Measurements from ENCODE around the gene SMPDL3B. TPM values are rescaled to one million over a fixed set of nuclear protein-coding genes. Genes with fewer than 3 reads are reported as not detected.

The SMPDL3B gene
- total and polyA plus RNA-seq, 2 of the 13 experiments (the other 11 are each of a cell fraction or from before 2014, with no cell fraction given): 0.29 to 1.3 TPM

DNA sequence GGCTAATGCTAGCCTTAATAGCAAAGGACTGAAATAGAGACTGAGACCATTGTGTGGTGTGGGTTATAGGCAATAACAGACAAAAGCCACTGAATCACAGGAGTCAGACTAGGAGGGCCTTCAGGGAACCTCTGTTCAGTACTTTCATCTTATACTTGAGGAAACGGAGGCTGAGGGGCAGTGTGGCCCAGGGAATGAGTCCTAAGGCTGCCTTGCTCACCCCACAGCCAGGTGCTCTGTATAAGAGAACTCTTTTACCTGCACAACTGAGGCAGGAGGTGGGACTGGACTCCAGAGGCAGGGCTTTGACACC, 2.7 kb downstream of the SMPDL3B start (continued):
- TF ChIP-seq ZNF382 (CRISPR knock-in tag; IDR thresholded peaks at IDR 0.05; ENCODE audit: borderline replicate concordance) (no peak), ZNF274 (CRISPR knock-in tag; IDR thresholded peaks at IDR 0.05) (no peak), CBX2 (IDR thresholded peaks at IDR 0.05; ENCODE audit: low read depth, low read length) (no peak), CBX2 (CRISPR knock-in tag; IDR thresholded peaks at IDR 0.05; ENCODE audit: low read depth) (no peak), NCOA5 (CRISPR knock-in tag; IDR thresholded peaks at IDR 0.05) (no peak), SNAI1 (CRISPR knock-in tag; IDR thresholded peaks at IDR 0.05; ENCODE audit: borderline replicate concordance) (no peak), TAF1 (CRISPR knock-in tag; IDR thresholded peaks at IDR 0.05) (no peak)
- TF ChIP-seq, protein P1, sequence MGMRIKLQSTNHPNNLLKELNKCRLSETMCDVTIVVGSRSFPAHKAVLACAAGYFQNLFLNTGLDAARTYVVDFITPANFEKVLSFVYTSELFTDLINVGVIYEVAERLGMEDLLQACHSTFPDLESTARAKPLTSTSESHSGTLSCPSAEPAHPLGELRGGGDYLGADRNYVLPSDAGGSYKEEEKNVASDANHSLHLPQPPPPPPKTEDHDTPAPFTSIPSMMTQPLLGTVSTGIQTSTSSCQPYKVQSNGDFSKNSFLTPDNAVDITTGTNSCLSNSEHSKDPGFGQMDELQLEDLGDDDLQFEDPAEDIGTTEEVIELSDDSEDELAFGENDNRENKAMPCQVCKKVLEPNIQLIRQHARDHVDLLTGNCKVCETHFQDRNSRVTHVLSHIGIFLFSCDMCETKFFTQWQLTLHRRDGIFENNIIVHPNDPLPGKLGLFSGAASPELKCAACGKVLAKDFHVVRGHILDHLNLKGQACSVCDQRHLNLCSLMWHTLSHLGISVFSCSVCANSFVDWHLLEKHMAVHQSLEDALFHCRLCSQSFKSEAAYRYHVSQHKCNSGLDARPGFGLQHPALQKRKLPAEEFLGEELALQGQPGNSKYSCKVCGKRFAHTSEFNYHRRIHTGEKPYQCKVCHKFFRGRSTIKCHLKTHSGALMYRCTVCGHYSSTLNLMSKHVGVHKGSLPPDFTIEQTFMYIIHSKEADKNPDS (CRISPR knock-in tag; IDR thresholded peaks at IDR 0.05): no peak

DNA sequence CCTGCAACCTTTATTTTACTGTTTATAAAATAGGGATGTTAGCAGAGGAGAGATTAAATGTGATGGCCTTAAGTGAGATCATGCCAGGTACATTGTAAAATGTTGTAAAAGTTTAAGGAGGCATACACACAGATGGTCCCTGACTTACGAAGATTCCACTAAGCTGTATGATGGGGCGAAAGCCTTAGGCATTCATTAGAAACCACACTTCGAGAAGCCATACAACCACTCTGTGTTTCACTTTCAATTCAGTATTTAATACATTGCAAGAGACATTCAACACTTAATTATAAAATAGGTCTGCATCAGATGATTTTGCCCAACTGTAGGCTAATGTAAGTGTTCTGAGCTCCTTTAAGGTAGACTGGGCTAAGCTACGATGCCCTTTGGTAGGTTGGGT, 3.7 kb downstream of the SMPDL3B start:
- Histone ChIP-seq H4K20me1 (ENCODE audit: insufficient read depth, low read length) (no peaks in the 10 kb centered on the region), H2AFZ (ENCODE audit: low read length) (no peak overlapping the region), H3K27me3 (ENCODE audit: control insufficient read depth in 1 of 2, insufficient read depth in 2 of 2, low read length in 2 of 2) (no peaks in the 10 kb centered on the region), H3K9ac (ENCODE audit: insufficient read depth, low read depth, low read length) (no peak overlapping the region), H3K4me1 (ENCODE audit: insufficient read depth, low read length) (peaks cover 54% of the 10 kb centered on the region), H3K4me2 (ENCODE audit: low read depth, low read length) (no peak overlapping the region), H3K36me3 (replicated peaks in 1 of 2; ENCODE audit: control insufficient read depth in 1 of 2, insufficient read depth in 2 of 2, low read length in 2 of 2) (no peaks in the 10 kb centered on the region), H3K9me3 (ENCODE audit: low read length) (no peaks in the 10 kb centered on the region), H3K79me2 (ENCODE audit: insufficient read depth, low read length) (no peaks in the 10 kb centered on the region), H3K27ac (ENCODE audit: extremely low read length, insufficient read depth, low read length) (no peak overlapping the region), H3K4me3 (replicated peaks in 1 of 3; ENCODE audit: insufficient read depth in 1 of 3, low read depth in 2 of 3, low read length in 3 of 3) (no peak overlapping the region)
- 63% methylated on average over 4 of the region's 4 CpGs for WGBS (ENCODE audit: low lambda C conversion rate)
- intact Hi-C loops (cut with micrococcal nuclease; ENCODE audit: unreplicated experiment): no loop called here
- FAIRE-seq (no peak), ATAC-seq (no peak), DNase-seq (ENCODE audit: low spot score) (no peak)
- BruUV-seq (replicated peaks): no TSS peak
- in situ Hi-C loops (cut with HindIII; ENCODE audit: extremely low pct_ligation_motif_present, low pct_unique_long_range_greater_than_20kb): loop anchor here (10.0 kb wide), 1 partner anchor 84 kb away; no protein-coding TSS in a partner anchor
- CTCF ChIA-PET (ENCODE audit: low intra/inter-chr PET ratio, low total read pairs): no interaction called here
- POLR2A ChIA-PET: no interaction called here
- TF ChIP-seq ZNF788 (CRISPR knock-in tag; IDR thresholded peaks at IDR 0.05; ENCODE audit: borderline replicate concordance): no peak
- no peak for TF ChIP-seq PHF8 (CRISPR knock-in tag; IDR thresholded peaks at IDR 0.05)
- TF ChIP-seq RFX5 (IDR thresholded peaks at IDR 0.05; ENCODE audit: low read depth, low read length): no peak
- no peak for TF ChIP-seq HNF4G (IDR thresholded peaks at IDR 0.05; ENCODE audit: borderline replicate concordance, low read depth, low read length)
- TF ChIP-seq HNF4G (CRISPR knock-in tag; IDR thresholded peaks at IDR 0.05; ENCODE audit: borderline replicate concordance, low read depth): no peak
- no peak for TF ChIP-seq ZMYM4 (CRISPR knock-in tag; IDR thresholded peaks at IDR 0.05)
- no peak for TF ChIP-seq HDAC2 (CRISPR knock-in tag; IDR thresholded peaks at IDR 0.05)
